Measurements from ENCODE around the gene CASD1.

DNA sequence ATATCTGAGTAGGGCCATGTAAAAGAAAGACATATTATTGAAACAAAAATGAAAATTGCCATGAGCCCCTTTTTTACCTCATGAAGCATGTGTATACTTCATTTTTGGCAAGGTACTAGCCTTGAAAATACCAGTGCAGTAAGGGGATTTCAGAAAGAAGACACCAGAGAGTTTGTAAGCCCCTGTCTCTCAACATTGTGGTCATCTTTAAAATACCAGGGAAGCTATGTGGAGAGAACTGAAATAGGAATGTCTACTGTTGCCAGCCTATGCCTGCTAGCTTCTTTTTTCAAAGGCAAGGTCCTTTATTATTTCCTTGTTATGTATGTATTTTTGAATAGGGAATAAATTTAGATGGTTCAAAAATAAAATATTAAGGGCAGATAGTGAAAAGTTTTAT lies 57.8 kb downstream of the CASD1 start:
- TF ChIP-seq EZH2 (IDR thresholded peaks at IDR 0.05; ENCODE audit: low read depth) = no peak
- no peak for TF ChIP-seq CTCF (conservative IDR thresholded peaks at IDR 0.05)

Data from PC-9 (cell line).